CD4-positive, alpha-beta T cell treated with Interleukin-15 for 4 hours (primary cell): ENCODE results near the gene ADAP2.
"Not testable (repeated sequence)": the region's sequence is repeated elsewhere in the genome, so short reads cannot be mapped to it uniquely, and the experiment has no call there.

Experiments
- DNase-seq: peaks from one replicate; pipeline ENCODE4 v3.0.0-alpha.2; 2020; ENCODE audit warnings: low spot score

Gene ADAP2, protein sequence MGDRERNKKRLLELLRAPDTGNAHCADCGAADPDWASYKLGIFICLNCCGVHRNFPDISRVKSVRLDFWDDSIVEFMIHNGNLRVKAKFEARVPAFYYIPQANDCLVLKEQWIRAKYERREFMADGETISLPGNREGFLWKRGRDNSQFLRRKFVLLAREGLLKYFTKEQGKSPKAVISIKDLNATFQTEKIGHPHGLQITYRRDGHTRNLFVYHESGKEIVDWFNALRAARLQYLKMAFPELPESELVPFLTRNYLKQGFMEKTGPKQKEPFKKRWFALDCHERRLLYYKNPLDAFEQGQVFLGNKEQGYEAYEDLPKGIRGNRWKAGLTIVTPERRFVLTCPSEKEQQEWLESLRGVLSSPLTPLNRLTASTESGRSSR

DNA sequence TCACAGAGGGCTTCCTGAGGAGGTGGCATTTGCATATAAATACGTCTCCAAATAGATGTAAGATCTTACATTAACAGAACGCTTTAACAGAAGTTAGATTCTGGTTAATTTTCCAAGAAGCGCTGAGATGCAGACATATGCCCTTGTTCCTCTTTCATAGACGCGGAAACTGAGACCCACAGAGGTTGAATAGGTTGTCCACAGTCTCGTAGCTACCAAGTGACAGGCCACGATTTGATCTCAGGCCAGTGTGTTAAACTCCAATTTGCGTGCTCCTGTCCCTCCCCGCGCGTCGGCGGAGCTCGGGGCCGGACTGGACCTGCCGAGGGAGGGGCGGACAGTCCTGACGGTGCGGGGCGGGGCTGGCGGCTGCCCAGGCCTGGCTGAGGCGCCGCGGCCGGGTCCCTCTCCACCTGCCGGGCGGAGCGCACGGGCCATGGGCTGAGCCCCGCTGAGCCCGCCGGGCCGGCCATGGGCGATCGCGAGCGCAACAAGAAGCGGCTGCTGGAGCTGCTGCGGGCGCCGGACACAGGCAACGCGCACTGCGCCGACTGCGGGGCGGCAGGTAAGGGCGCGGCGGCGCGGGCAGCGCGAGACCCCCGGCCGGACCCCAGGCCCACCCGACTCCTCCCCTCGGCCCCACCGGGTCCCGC is at the start of gene ADAP2:
ADAP2 (plus strand) TSS at position 402 of the 653 bp plus-strand sequence; CDS start at position 472, 70 bp downstream.
- no peak for DNase-seq

DNA sequence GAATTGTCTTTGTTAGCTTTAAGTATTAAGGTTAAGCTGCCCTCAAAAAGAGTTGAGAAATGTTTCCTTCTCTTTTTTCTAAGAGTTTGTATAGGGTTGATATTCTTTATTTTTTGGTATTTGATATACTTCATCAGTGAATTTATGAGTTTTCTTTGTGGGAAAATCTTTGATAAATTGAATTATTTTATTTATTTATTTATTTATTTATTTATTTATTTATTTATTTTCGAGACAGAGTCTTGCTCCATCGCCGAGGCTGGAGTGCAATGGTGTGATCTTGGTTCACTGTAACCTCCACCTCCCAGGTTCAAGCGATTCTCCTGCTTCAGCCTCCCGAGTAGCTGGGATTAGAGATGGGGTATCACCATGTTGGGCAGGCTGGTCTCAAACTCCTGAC is 35.6 kb upstream of the ADAP2 start:
- DNase-seq, result no peak

DNA sequence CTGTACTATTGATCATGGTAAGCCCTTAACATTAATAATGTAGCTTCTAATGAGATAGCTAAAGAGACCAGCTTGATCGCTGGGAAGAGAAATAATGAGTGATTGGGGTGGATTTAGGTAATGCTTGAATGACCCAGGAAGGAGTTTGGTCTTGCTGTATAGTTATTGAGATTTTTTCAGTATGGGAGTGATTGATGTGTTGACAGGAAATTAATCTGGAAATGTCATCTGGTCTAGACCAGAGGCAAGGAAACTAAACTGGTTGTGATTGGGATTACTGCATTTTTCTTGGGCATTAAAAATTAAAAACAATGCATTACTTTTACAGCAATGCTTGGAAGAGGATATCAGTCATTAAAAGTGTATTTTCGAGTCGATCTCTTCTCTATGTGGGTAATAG is 27.5 kb upstream of the ADAP2 start:
- DNase-seq, result no peak

DNA sequence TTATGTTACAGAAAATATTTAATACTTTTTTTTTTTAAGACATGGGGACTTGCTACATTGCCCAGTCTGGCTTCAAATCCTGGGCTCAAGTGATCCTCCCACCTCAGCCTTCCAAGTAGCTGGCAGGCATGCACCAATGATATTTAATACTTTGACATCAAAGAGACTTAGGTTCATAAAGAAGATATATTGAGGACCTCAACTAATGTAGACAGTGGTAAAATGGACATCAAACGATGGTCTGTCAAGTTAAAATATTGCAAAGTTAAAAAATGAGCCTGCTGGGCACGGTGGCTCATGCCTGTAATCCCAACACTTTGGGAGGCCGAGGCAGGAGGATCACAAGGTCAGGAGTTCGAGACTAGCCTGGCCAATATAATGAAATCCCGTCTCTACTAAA is 24.4 kb upstream of the ADAP2 start:
- no peak for DNase-seq

DNA sequence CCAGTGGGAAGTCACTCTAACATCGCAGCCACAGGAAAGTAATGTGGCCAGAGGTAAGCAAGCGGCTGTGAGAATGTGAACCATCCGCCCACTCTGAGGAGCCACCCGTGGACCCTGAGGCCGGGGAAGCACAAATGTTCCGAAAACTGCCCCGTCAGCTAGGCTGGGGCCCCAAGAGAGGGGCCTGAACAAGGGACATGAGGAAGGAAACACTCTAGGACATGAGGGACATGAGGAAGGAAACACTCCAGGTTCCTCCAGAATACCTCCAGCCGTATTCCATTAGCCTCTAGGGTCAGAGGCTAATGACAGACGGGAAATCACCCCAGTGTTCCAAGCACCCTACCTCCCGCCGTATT is 16.0 kb upstream of the ADAP2 start:
- no peak for DNase-seq

DNA sequence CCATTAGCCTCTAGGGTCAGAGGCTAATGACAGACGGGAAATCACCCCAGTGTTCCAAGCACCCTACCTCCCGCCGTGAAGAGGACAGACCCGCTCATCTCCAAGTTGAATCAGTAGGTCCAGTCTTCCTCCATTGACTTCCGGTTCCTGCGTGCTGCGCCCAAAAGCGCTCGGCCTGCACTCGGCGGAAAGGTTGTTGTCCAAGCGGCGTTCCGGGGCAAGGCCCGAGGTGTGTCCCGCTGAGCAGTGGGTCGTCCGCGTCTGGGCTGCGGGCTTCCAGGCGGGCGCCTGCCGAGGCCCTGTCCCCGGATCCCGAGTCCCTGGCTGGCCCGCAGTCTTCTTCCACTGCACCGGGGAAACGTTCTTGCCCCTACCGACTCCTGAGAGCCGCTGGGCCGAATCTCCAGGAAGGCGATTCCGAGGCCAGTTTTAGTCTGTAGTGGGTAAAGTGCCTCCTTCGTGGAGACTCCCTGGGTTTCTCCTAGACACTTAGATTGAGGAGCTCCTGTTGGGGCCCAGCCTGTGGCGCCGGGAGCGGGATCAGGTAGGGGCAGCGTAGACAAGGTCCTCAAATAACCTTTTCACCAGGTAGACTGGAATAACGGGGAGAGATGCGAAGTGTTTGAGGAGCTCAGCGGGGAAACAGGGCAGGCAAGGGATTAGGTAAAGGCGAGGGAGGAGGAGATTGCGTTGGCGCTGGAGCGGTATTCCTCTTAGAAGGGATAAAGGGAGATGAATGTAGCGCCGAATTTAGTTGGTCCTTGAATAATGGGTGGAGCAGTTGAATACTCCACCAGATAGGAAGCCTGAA is 15.4 kb upstream of the ADAP2 start, which contains the start of gene TEFM:
TEFM (minus strand) TSS at position 138 of the 811 bp plus-strand sequence; CDS start at position 98, 40 bp downstream.
- peak; percentile 90 for DNase-seq

DNA sequence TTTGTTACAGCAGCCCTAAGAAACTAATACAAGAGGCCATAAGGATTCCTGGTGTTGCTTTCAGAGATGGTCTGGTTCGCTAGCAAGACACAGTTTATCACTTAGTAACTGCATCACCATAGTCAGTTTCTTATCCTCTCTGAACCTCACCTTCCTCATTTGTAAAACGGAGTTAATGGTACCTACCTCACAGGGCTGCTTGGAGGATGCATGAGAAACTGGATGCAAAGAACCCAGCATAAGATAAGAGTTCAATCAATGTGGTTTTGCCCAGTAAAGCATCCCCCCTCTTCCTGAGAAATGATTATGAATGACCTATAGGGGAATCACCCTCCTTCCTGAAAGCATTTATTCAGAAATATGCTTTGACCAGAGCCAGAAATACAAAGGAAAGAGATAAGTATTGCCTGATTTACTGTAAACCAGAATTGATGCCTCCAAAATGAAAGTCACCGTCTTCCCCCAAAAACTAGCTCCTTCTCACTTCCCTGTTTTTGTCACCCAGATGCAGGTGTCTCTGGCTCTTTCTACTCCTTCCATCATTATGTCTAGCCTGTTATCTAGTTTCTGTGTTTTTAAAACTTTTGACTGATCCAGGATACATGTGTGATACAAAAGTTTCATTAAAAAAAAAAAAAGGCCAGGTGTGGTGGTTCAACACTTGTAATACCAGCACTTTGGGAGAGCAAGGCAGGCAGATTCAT is 12.9 kb upstream of the ADAP2 start:
- DNase-seq, result no peak

DNA sequence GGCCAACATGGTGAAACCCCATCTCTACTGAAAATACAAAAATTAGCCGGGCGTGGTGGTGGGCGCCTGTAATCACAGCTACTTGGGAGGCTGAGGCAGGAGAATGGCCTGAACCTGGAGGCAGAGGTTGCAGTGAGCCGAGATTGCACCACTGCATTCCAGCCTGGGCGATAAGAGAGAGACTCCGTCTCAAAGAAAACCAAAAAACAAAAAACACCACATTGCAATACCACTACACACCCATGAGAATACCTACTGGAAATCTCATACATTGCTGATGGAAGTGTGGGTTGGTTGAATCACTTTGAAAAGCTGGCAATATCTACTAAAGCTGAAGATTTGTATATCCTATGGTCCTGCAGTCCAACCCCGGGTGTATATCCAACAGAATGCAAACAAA is 11.6 kb upstream of the ADAP2 start:
- not testable (repeated sequence) for DNase-seq

DNA sequence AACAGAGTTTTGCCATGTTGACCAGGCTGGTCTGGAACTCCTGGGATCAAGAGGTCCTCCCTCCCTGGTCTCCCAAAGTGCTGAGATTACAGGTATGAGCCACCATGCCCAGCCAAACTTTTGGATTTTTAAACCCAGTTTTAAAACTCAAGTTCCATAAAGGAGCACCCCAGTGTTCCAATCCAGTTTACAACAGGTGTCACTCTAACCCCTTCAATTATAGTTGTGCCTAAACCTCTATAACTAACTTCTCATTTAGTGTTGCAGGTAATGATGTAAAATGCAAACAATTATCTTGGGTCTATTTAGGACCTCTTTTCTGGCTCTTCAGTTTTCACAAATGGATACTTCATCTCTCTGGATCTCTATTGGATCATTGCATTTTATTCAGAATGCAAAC is 7.8 kb upstream of the ADAP2 start:
- DNase-seq, result no peak

DNA sequence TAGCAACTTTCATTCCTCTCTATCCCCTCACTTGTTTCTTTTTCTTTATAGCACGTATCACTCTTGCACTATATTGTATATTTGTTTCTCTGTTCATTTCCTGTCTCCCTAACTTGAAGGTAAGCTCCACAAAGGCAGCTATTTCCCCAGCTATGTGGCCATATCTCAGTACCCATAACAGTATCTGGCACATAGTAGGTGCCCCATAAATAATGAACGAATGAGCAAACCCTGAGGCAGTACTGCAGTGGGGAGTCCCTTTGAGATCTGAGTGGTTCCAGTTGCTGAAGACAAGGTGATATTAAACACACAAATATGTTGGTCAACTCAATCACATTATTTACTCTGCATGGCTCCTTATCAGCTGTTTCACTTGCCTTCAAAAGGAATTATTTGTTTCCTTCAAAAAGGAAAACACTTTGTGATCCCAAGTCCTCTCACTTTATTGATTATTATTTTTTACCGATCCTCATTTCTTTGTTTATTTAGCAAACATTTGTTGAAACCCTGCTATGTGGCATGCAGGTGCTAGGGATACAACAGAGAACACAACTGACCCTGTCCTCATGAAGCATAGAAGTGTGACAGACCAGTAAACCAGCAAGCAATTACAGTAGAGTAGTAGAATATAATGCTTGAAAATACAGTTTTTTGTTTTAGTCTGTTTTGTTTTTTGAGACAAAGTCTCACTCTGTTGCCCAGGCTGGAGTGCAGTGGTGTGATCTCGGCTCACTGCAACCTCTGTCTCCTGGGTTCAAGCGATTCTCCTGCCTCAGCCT is 5.7 kb upstream of the ADAP2 start:
- DNase-seq, result no peak

DNA sequence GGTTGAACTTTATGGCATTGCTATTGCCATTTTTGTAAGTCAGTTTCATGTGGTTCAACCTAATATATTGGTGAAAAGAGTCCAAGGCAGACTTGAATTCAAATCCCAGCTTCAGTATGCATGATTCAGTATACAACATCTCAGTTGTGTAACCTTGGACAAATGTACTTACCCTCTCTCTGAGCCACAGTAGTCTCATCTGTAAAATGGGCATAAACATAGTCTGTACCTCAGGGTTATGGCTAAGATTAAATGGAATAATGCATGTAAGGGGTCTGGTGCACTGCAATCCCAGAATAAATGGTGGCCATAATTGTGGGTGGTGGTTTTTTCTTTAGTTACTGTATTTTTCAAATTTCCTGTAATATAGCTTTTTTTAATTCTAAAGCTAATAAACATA is 4.7 kb upstream of the ADAP2 start:
- no peak for DNase-seq

DNA sequence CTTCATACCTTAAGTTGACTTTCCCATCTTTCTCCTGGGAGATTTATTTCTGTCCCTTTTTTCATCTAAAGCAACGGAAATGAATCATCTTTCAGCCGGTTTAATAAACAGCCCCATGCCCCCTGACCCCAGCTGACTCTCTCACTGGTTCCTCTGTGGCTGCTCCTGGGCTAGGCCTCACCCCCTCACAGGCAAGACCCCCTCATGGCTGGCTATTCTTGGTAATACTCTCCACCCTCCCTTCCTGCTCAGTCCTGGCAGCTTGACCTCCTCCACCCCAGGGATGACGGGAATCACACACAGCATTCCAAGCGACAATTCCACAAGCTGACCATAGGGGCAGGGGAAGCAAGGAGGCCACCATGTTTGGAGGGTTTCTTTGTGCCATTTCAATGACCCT is 1.5 kb upstream of the ADAP2 start:
- no peak for DNase-seq

DNA sequence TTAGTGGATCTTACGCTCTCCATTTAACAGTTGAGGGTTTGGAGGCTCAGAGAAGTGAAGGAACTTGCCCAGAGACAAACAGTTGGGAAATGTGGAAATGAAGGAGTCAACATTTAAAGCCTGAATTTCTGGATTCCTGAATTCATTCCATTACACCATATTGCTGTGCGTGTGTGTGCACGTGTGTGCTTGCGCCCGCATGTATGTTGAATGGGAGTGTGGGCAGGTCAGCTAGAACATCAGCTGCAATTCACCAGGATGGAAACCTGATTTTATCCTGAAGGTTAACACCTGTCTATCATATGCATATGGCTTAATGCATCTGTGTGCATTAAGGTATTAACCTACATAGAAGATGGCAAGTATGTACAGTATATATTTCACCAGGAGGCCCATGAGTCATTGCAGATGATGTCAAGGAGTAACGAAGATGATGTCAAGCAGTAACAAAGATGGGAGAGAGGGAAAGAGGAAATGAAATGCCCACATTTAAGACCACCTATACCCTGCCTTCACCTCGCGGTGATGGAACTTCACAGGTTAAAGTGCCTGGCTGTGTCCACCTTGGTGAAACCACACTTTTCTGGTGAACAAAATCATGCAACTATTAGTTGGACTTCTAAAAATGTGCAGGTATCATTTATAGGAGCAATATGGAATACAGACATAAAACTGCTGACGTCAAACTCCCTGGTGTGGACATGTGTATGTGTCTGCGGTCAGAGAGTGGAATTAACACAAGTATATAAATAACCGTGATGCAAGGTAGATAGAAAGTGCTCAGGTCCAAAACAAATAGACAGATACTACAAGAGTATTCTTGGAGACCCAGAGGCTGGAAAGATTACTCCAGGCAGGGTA is 832 bp upstream of the ADAP2 start:
- no peak for DNase-seq

DNA sequence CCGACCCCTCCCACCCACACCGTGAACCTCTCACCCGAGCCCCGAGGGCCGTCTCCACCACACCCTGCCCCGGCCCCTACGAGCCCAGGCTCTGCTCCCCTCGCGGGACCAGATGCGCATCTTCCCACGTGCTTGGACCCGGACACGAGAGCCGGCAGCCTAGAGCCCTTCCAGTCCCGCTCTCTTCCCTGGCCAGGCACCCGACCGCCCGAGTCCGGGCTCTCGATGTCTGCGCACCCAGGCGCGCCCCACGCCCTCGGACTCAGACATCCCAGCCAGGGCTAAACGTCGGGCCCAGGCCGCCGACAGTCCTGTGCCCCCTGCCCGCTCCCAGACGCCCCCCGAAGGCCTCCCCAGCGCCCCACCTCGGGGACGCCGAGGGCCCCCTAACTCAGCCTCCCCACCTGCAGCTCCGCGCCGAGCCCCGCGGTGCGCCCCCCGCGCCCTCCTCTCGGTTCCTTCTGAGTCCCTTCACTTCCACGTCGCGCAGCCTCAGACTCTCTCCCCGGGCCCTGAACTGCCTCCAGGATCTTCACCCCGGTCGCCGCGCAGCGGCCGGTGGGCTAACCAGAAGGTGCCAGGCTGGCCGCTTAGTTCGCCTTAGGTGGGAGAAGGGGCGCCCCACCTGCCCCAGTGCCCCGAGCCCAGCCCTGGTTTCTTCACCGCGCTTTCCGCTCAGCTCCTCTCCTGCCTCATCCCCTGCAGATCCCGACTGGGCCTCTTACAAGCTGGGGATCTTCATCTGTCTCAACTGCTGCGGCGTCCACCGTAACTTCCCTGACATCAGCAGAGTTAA is 688 bp downstream of the ADAP2 start:
- no peak for DNase-seq

DNA sequence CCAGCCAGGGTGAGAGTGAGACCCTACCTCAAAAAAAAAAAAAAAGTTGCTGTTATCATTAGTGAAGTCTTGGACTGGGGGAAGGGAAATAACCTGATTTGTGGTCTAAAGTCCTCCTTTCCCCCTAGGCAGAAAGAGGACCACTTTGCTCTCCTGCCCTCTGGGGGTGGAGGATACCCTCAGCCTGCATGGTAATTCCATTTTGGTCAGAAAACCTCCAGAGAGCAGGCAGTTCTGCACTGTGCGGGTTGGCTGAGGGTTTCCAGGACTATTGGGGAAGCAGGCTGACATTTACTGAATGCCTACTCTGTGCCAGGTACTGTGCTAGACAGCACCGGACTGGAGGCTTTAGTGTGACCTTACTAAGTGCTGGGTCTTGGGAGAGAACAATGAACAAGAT is 2.6 kb downstream of the ADAP2 start:
- DNase-seq, result no peak

DNA sequence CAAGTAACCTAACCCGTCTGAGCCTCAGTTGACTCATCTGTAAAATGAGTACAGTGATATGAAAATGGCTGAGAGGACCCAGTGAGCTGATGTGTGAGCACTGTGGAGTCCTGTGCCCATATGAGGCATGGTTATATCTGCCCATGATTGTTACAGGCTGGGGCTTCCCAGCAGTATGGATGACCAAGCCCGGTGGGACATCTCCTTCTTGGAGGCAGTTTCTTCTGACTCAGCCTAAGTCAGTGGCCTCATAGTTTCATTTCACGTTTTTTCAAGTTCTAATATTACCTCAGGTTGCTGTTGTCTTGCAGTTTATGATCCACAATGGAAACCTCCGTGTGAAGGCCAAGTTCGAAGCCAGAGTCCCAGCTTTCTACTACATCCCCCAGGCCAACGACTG is 4.8 kb downstream of the ADAP2 start:
- no peak for DNase-seq

DNA sequence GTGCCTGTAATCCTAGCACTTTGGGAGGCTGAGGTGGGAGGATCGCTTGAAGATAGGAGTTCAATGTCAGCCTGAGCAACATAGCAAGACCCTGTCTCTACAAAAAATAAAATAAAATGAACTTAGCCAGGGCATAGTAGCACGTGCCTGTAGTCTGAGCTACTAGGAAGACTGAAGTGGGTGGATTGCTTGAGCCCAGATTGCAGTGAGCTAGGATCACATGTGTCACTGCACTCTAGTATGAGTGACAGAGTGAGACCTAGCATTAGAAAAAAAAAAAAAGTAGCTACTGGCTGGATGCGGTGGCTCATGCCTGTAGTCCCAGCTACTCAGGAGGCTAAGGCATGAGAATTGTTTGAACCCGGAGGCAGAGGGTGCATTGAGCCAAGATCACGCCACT is 6.0 kb downstream of the ADAP2 start:
- DNase-seq, result no peak

DNA sequence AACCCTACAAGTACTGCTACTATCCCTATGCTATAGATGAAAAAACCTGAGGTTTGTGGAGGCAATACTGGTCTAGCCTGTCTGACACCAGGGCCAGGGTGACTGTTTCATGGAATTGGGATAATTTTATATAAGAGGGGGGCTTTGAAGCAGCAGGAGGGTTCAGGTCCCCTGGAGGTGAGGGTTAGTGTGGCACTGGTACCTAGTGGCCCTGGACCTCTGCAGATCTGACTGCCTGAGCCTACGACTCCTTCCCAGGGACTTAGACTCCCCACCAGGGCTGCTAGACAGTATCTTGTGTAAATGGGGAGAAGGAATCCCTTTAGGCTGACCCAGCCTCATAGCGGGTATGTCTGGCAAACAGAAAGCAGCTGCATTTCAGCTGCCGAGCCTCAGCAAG is 6.8 kb downstream of the ADAP2 start:
- no peak for DNase-seq

DNA sequence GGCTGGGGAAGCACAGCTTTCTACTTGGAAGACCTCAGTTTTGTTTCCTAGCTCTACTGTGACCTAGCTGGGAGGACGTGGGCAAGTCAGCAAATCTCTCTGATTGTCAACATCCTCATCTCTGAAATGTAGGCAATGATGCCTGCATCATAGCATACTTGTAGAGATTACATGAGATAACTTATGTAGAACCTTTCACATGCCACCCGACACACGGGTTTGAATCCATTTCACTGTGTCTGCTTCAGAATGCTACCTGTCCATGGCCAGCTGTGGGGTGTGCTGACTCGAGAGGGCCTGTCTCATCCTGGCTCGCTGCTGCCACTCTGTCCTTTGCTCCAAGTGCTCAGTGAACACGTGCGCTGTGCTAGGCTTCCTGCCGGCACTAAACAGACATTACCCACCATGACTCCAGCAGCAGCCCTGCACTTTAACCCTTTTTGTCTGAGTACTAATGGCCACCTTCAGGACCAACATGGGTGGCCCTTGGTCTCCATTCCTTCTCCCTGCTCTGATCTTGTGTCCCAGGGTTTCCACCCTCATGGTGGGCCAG is 7.4 kb downstream of the ADAP2 start:
- DNase-seq, result no peak
